IPS DF 4.7 (cell line): ENCODE data around the gene HGFAC.
"Not testable (repeated sequence)": the region's sequence is repeated elsewhere in the genome, so short reads cannot be mapped to it uniquely, and the experiment has no call there.

Experiments
- DNase-seq: peaks from one replicate; pipeline ENCODE4 v3.0.0-alpha.2; 2013; ENCODE audit warnings: low spot score; ENCODE audit errors: extremely low read depth

The HGFAC gene

GRCh38 chr4:3411190-3411589, 30.6 kb upstream of the HGFAC start:
- DNase-seq: not testable (repeated sequence)

- DNase-seq: no peak
Measured at GRCh38 chr4:3411676-3412075, 30.1 kb upstream of the HGFAC start.

GRCh38 chr4:3412257-3413020, 29.3 kb upstream of the HGFAC start:
- DNase-seq: no peak

GRCh38 chr4:3413217-3413671, 28.5 kb upstream of the HGFAC start:
- no peak for DNase-seq

GRCh38 chr4:3413675-3414420, 27.9 kb upstream of the HGFAC start:
- DNase-seq: no peak

- no peak for DNase-seq
Measured at GRCh38 chr4:3414421-3415279, 27.1 kb upstream of the HGFAC start.

- DNase-seq: no peak
Measured at GRCh38 chr4:3415471-3416141, 26.2 kb upstream of the HGFAC start.

GRCh38 chr4:3416270-3416669, 25.5 kb upstream of the HGFAC start:
- no peak for DNase-seq

- no peak for DNase-seq
Measured at GRCh38 chr4:3416821-3417221, 24.9 kb upstream of the HGFAC start.

GRCh38 chr4:3417448-3417847, 24.3 kb upstream of the HGFAC start:
- DNase-seq: no peak

- DNase-seq: no peak
Measured at GRCh38 chr4:3418029-3418762, 23.6 kb upstream of the HGFAC start.

- DNase-seq: no peak
Measured at GRCh38 chr4:3419836-3420605, 21.7 kb upstream of the HGFAC start.

GRCh38 chr4:3420606-3420955, 21.2 kb upstream of the HGFAC start:
- no peak for DNase-seq

GRCh38 chr4:3420956-3421355, 20.8 kb upstream of the HGFAC start:
- no peak for DNase-seq

GRCh38 chr4:3421470-3421869, 20.3 kb upstream of the HGFAC start:
- no peak for DNase-seq

GRCh38 chr4:3422241-3422801, 19.4 kb upstream of the HGFAC start:
- DNase-seq: no peak

GRCh38 chr4:3422808-3423297, 18.9 kb upstream of the HGFAC start:
- no peak for DNase-seq

GRCh38 chr4:3423406-3423805, 18.4 kb upstream of the HGFAC start:
- no peak for DNase-seq

GRCh38 chr4:3423952-3424351, 17.8 kb upstream of the HGFAC start:
- DNase-seq: no peak
